Endothelial cell (in vitro differentiated cells): ENCODE results near the gene ARHGEF2. TPM values are rescaled to one million over a fixed set of nuclear protein-coding genes. Genes with fewer than 3 reads are reported as not detected.

Experiments
- DNase-seq: peaks from one replicate; pipeline ENCODE4 v3.0.0; 2021; ENCODE audit warnings: low spot score
- H3K27ac Mint-ChIP-seq: one replicate; pipeline ENCODE4 v1.8.0; 2021; ENCODE audit warnings: mixed read lengths, inconsistent platforms; ENCODE audit not compliant: unreplicated experiment
- H3K27me3 Mint-ChIP-seq: one replicate; pipeline ENCODE4 v1.8.0; 2021; ENCODE audit warnings: mild to moderate bottlenecking, moderate library complexity, mixed read lengths, inconsistent platforms; ENCODE audit not compliant: unreplicated experiment
- H3K36me3 Mint-ChIP-seq: one replicate; pipeline ENCODE4 v1.8.0; 2021; ENCODE audit warnings: mild to moderate bottlenecking, low read depth, mixed read lengths, inconsistent platforms; ENCODE audit not compliant: unreplicated experiment
- H3K4me1 Mint-ChIP-seq: one replicate; pipeline ENCODE4 v1.8.0; 2021; ENCODE audit warnings: mild to moderate bottlenecking, mixed read lengths, inconsistent platforms; ENCODE audit not compliant: unreplicated experiment
- H3K4me3 Mint-ChIP-seq: one replicate; pipeline ENCODE4 v1.8.0; 2021; ENCODE audit warnings: mild to moderate bottlenecking, mixed read lengths, inconsistent platforms; ENCODE audit not compliant: unreplicated experiment
- H3K9me3 Mint-ChIP-seq: one replicate; pipeline ENCODE4 v1.8.0; 2021; ENCODE audit warnings: mixed read lengths, inconsistent platforms; ENCODE audit not compliant: unreplicated experiment
- total RNA-seq: library from RNA; stranded (reverse); fragmentation: NEBNext Ultra II Directional; extraction: Animal tissue kit (Norgen Biotek cat#: 25700); gene quantifications from one replicate; pipeline ENCODE4 v1.2.1, GENCODE V29; 2021; ENCODE audit not compliant: unreplicated experiment
- TF ChIP-seq, protein P1 (sequence below): fragments of 200-600 bp; sonication (generic); IDR thresholded peaks from one replicate; pipeline ENCODE4 v1.5.0; 2021; ENCODE audit warnings: antibody characterized with exemption; ENCODE audit not compliant: unreplicated experiment

Gene ARHGEF2
- total RNA-seq, 1 donor from 2014 or later, result 244 TPM

DNA sequence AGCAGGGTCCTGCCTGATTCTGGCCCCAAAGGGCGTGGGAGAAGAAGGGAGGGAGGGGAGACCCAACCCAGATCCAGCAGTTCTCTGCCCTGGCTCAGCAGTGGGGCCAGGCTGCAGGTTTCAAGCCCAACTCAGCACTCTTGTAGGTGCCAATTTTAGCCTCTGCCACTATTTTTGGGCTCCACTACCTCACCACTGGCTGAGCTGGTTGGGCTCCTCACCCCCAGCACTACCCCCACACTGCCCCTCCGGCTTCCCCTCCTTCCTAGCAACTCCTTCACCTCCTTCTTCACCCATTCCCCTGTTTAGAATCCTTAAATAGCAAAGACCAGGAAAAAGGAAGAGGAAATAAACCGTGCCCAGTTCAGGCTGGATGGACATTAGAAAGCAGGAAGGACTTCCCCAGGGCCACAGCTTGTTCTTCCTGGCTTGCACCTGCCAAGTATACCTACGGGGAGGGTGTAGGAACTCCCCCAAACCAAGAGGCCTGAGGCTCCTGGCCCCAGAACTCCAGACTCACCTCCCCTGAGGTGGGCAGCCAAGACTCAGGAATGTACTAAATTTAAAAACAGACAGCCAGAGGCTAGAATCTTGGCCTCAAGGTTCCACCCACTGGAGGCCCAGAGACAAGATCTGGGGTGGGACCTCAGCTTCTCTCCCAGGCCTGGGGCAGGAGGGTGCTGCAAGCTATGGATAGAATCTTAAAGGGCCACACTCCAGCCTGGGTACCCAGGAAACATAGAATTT lies 1.4 kb upstream of the ARHGEF2 start:
- Mint-ChIP-seq H3K4me1 (peaks cover 82% of the 10 kb centered on the region), H3K9me3 (no peaks in the 10 kb centered on the region), H3K4me3 (peak overlapping the region; percentile 100), H3K27ac (peak overlapping the region; percentile 90), H3K36me3 (peaks cover 14% of the 10 kb centered on the region), H3K27me3 (peaks cover 24% of the 10 kb centered on the region)
- no peak for DNase-seq
- TF ChIP-seq, protein P1, sequence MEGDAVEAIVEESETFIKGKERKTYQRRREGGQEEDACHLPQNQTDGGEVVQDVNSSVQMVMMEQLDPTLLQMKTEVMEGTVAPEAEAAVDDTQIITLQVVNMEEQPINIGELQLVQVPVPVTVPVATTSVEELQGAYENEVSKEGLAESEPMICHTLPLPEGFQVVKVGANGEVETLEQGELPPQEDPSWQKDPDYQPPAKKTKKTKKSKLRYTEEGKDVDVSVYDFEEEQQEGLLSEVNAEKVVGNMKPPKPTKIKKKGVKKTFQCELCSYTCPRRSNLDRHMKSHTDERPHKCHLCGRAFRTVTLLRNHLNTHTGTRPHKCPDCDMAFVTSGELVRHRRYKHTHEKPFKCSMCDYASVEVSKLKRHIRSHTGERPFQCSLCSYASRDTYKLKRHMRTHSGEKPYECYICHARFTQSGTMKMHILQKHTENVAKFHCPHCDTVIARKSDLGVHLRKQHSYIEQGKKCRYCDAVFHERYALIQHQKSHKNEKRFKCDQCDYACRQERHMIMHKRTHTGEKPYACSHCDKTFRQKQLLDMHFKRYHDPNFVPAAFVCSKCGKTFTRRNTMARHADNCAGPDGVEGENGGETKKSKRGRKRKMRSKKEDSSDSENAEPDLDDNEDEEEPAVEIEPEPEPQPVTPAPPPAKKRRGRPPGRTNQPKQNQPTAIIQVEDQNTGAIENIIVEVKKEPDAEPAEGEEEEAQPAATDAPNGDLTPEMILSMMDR, result no peak

DNA sequence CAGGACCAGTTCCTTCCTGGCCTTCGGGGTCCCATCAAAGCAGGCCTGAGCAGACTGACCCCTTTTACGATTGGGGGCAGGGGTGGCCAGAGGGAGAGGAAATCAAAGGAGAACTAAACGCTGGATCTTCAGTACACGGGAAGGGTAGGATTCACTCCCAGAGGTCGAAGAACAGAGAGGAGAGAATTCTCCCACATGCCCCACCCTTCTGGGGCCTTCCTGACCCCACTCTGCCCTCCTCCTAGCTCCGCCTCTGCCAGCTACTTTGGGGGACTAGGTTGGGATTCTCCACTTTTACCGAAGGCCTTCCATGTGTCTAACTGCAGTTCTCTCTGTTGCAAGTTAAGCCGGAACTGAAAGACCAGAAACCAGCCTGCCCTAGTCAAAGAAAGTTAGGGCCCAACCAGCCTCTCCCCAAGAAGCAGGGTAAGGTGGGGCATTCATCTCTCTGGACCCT lies 654 bp upstream of the ARHGEF2 start:
- Mint-ChIP-seq H3K27ac (peak overlapping the region; percentile 90), H3K4me1 (peaks cover 84% of the 10 kb centered on the region), H3K9me3 (no peaks in the 10 kb centered on the region), H3K4me3 (peak overlapping the region; percentile 100), H3K36me3 (peaks cover 14% of the 10 kb centered on the region), H3K27me3 (peaks cover 25% of the 10 kb centered on the region)
- no peak for DNase-seq
- TF ChIP-seq, protein P1, result no peak

DNA sequence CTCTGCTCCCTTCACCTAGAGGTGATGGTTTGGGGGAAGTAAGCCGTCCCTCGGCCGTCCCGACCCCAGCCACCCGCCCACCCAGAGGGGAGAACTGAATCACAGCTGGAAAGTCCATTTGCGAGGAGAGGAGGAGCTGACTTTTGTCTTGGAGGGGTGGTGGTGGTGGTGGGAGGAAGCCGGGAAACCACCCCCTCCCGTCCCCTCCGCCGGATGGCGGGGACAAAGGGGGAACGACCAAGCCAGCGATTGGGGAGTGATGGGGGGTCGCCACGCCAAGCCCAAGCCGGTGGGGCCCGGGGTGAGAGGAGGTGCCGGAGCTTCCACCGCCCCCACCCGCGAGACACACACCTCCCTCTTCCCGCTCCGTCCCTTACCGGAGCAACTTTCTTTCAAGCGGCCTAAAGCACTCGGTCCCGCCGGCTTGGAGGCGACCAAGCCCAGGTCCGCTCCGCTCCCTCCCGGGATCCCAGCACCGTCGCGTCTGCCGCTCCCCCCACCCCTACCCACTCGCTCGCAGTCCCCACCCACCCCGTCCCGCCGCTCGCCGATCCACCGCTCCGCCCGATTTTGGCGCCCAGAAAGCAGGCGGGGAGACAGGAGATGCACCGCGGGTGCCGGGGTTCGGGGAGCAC lies 540 bp downstream of the ARHGEF2 start:
- H3K9me3 Mint-ChIP-seq, result no peaks in the 10 kb centered on the region
- peaks cover 20% of the 10 kb centered on the region for H3K36me3 Mint-ChIP-seq
- H3K27ac Mint-ChIP-seq, result peak overlapping the region; percentile 94
- TF ChIP-seq, protein P1, result no peak
- peaks cover 28% of the 10 kb centered on the region for H3K27me3 Mint-ChIP-seq
- H3K4me1 Mint-ChIP-seq, result peaks cover 86% of the 10 kb centered on the region
- peak overlapping the region; percentile 100 for H3K4me3 Mint-ChIP-seq
- peak; percentile 43 for DNase-seq

DNA sequence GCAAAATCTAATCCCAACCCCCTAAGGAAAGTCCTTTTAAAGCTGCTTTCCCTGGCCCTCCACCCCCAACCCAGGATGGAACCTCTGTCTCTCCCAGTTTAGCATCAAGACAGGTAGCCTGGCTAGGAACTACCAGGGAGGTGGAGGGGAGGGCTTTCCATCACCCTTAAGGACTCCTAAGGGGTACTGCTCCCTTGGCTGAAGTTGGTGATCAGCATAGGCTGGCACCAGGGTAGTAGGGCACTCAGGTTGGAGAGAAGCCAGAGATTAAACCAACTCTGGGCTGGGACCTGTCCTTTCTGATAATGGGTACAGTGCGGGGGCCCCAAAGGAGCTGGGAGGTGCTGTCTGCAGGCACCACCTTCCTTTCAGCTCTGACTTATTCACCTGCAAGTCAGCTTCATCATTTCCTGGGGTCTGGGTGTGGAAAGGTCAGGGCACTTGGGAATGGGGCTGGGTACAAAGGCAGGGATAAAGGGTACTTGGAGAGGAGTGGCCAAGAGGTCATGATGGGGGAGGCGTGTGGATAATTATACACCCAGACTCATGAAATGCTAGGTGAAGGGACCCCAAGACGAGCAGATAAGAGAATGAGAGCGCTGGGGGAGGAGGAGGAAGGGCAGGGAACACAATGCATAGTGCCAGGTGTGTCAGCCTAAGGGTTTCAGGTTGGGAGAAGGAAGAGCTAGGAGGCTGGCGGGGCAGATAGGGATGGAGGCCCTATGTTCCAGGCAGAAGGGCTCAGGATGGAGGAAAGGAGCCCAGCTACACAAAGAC lies 1.2 kb downstream of the ARHGEF2 start:
- peaks cover 86% of the 10 kb centered on the region for H3K4me1 Mint-ChIP-seq
- peaks cover 25% of the 10 kb centered on the region for H3K36me3 Mint-ChIP-seq
- no peaks in the 10 kb centered on the region for H3K9me3 Mint-ChIP-seq
- peak overlapping the region; percentile 100 for H3K4me3 Mint-ChIP-seq
- TF ChIP-seq, protein P1, result no peak
- H3K27ac Mint-ChIP-seq, result peak overlapping the region; percentile 94
- peaks cover 29% of the 10 kb centered on the region for H3K27me3 Mint-ChIP-seq
- DNase-seq, result no peak
